GM23248 (cell line): Measurements from ENCODE around the gene HOXD9.

Experiments used
- EZH2 ChIP-seq: fragments of 200-600 bp; sonication (generic); IDR thresholded peaks from 2 replicates; pipeline ENCODE4 v1.6.1; 2018; ENCODE audit warnings: antibody characterized with exemption, mild to moderate bottlenecking; ENCODE audit not compliant: insufficient read depth, poor library complexity, severe bottlenecking
- EZH2phosphoT487 ChIP-seq: fragments of 200-600 bp; sonication (generic); IDR thresholded peaks from 2 replicates; pipeline ENCODE4 v1.6.1; 2018; ENCODE audit warnings: antibody characterized with exemption, moderate library complexity, mild to moderate bottlenecking, low read depth; ENCODE audit not compliant: insufficient read depth

- TF ChIP-seq EZH2 (no peak), EZH2phosphoT487 (no peak)
Observed at GRCh38 chr2:176151442-176152287, 29.1 kb downstream of the HOXD9 start, which contains the start of gene HOXD4.
